Smooth muscle cell of the pulmonary artery (primary cell): ENCODE measurements around the gene FTL. TPM values are rescaled to one million over a fixed set of nuclear protein-coding genes. Genes with fewer than 3 reads are reported as not detected.

Source experiments
- total RNA-seq: library from RNA; depleted of rRNA; stranded (reverse); fragments of >200 nt; gene quantifications from 2 replicates; pipeline ENCODE4 v1.2.3, GENCODE V29; 2014

The FTL gene
- total RNA-seq: 4,527 and 7,180 TPM in 2 replicates

GRCh38 chr19:48965040-48965805, at the start of gene FTL:
TSS of gene FTL (plus strand) at chr19:48965309. CDS start at chr19:48965508, 199 bp downstream.

GRCh38 chr19:48933382-48933932, 31.7 kb upstream of the FTL start, which contains the start of gene DHDH:
TSS of gene DHDH (plus strand) at chr19:48933699. CDS start at chr19:48933722, 23 bp downstream.

GRCh38 chr19:48954595-48955307, 10.4 kb upstream of the FTL start, which contains the start of gene BAX:
TSS of gene BAX (plus strand) at chr19:48954875. CDS start at chr19:48954929, 54 bp downstream.

GRCh38 chr19:48993175-48994034, 28.3 kb downstream of the FTL start, which contains the start of the genes GYS1 and RUVBL2:
TSS of gene GYS1 (minus strand) at chr19:48993309. CDS start at chr19:48993112, 197 bp downstream.
TSS of gene RUVBL2 (plus strand) at chr19:48993887. CDS start at chr19:48993912, 25 bp downstream.

Other genes starting within 250 kb of the FTL start
- 0.65 and 0.69 TPM in 2 replicates for gene MAMSTR, start 245.6 kb upstream of the FTL start, total RNA-seq
- gene RASIP1, start 224.7 kb upstream of the FTL start, total RNA-seq: 0.52 and 1.0 TPM in 2 replicates
- gene IZUMO1, start 218.4 kb upstream of the FTL start, total RNA-seq: 0.07 TPM in 1 of 2 replicates, not detected in the other
- 0.13 TPM in 2 replicates for gene FUT1, start 212.7 kb upstream of the FTL start, total RNA-seq
- gene FGF21, start 209.8 kb upstream of the FTL start, total RNA-seq: not detected in 2 replicates
- 33.0 and 35.3 TPM in 2 replicates for gene BCAT2, start 154.3 kb upstream of the FTL start, total RNA-seq
- 2.2 and 2.8 TPM in 2 replicates for gene HSD17B14, start 128.8 kb upstream of the FTL start, total RNA-seq
- gene PLEKHA4, start 96.7 kb upstream of the FTL start, total RNA-seq: 21.3 and 22.6 TPM in 2 replicates
- 53.2 and 70.7 TPM in 2 replicates for gene PPP1R15A, start 92.9 kb upstream of the FTL start, total RNA-seq
- 0.23 TPM in 1 of 2 replicates, not detected in the other for gene TULP2, start 66.6 kb upstream of the FTL start, total RNA-seq
- gene NUCB1, start 65.0 kb upstream of the FTL start, total RNA-seq: 522 and 547 TPM in 2 replicates
- gene DHDH, start 31.6 kb upstream of the FTL start, total RNA-seq: 0.17 TPM in 1 of 2 replicates, not detected in the other
- gene BAX, start 10.4 kb upstream of the FTL start, total RNA-seq: 79.2 and 117 TPM in 2 replicates
- gene GYS1, start 28.0 kb downstream of the FTL start, total RNA-seq: 108 and 117 TPM in 2 replicates
- gene RUVBL2, start 28.6 kb downstream of the FTL start, total RNA-seq: 156 and 174 TPM in 2 replicates
- gene LHB, start 51.8 kb downstream of the FTL start, total RNA-seq: not detected in 2 replicates
- not detected in 2 replicates for gene CGB3, start 59.0 kb downstream of the FTL start, total RNA-seq
- not detected in 2 replicates for gene CGB2, start 66.6 kb downstream of the FTL start, total RNA-seq
- gene CGB1, start 71.6 kb downstream of the FTL start, total RNA-seq: not detected in 2 replicates
- not detected in 2 replicates for gene CGB5, start 78.5 kb downstream of the FTL start, total RNA-seq
- not detected in 2 replicates for gene CGB8, start 83.8 kb downstream of the FTL start, total RNA-seq
- under 0.01 and 0.17 TPM in 2 replicates for gene CGB7, start 92.4 kb downstream of the FTL start, total RNA-seq
- gene NTF4, start 99.5 kb downstream of the FTL start, total RNA-seq: not detected in 2 replicates
- not detected in 2 replicates for gene KCNA7, start 107.4 kb downstream of the FTL start, total RNA-seq
- gene SNRNP70, start 120.1 kb downstream of the FTL start, total RNA-seq: 159 and 170 TPM in 2 replicates
- gene LIN7B, start 149.1 kb downstream of the FTL start, total RNA-seq: 7.5 and 12.6 TPM in 2 replicates
- 0.26 and 0.36 TPM in 2 replicates for gene C19orf73, start 153.8 kb downstream of the FTL start, total RNA-seq
- 2.6 and 2.7 TPM in 2 replicates for gene PPFIA3, start 154.2 kb downstream of the FTL start, total RNA-seq
- gene HRC, start 190.1 kb downstream of the FTL start, total RNA-seq: 0.53 and 0.65 TPM in 2 replicates
- gene TRPM4, start 192.5 kb downstream of the FTL start, total RNA-seq: 27.5 and 30.3 TPM in 2 replicates